ENCODE measurements around the gene KCNA5.

GRCh38 chr12:5022025-5022424 lies 21.7 kb upstream of the KCNA5 start:
- TF ChIP-seq, protein P1, sequence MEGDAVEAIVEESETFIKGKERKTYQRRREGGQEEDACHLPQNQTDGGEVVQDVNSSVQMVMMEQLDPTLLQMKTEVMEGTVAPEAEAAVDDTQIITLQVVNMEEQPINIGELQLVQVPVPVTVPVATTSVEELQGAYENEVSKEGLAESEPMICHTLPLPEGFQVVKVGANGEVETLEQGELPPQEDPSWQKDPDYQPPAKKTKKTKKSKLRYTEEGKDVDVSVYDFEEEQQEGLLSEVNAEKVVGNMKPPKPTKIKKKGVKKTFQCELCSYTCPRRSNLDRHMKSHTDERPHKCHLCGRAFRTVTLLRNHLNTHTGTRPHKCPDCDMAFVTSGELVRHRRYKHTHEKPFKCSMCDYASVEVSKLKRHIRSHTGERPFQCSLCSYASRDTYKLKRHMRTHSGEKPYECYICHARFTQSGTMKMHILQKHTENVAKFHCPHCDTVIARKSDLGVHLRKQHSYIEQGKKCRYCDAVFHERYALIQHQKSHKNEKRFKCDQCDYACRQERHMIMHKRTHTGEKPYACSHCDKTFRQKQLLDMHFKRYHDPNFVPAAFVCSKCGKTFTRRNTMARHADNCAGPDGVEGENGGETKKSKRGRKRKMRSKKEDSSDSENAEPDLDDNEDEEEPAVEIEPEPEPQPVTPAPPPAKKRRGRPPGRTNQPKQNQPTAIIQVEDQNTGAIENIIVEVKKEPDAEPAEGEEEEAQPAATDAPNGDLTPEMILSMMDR (IDR thresholded peaks at IDR 0.05), result no peak
- TF ChIP-seq POLR2AphosphoS5 (IDR thresholded peaks at IDR 0.05) (no peak), POLR2A (IDR thresholded peaks at IDR 0.05) (no peak)
